Ovary (tissue), 9 donors: ENCODE results near the gene OR4C6. TPM values are rescaled to one million over a fixed set of nuclear protein-coding genes. Genes with fewer than 3 reads are reported as not detected.

Experiments
- DNase-seq, 5 donors: peaks; one replicate each; pipeline ENCODE4 v3.0.0-alpha.2; 2019 to 2020
- H3K27ac ChIP-seq, 2 donors: fragments of 200-600 bp; one replicate each; pipeline versions ENCODE4 v1.5.1 to v1.8.0; 2019 to 2022
- H3K27me3 ChIP-seq: fragments of 200-600 bp; one replicate; pipeline ENCODE4 v1.8.0; 2022
- H3K36me3 ChIP-seq: fragments of 200-600 bp; sonication (generic); one replicate; pipeline ENCODE4 v1.5.1; 2019
- H3K4me1 ChIP-seq: one replicate; pipeline ENCODE4 v1.8.1; 2013; ENCODE audit warnings: mild to moderate bottlenecking, moderate library complexity; ENCODE audit not compliant: insufficient read depth
- H3K4me3 ChIP-seq: fragments of 200-600 bp; sonication (generic); one replicate; pipeline ENCODE4 v1.5.1; 2017
- H3K9me3 ChIP-seq, 2 donors: fragments of 200-600 bp in 1 of 2; sonication (generic) in 1 of 2; one replicate each; pipeline versions ENCODE4 v1.5.1 to v1.8.1; 2013 to 2019; ENCODE audit warnings: mild to moderate bottlenecking in 1 of 2, moderate library complexity in 1 of 2
- CTCF ChIP-seq, 3 donors: fragments of 450-650 bp in 2 of 3; fragments of 200-600 bp in 1 of 3; IDR thresholded peaks; one replicate each; pipeline versions ENCODE4 v1.5.1 to v1.8.0; 2016 to 2022; ENCODE audit warnings: antibody characterized with exemption in 3 of 3, mild to moderate bottlenecking in 1 of 3
- EP300 ChIP-seq: sonication (generic); formaldehyde crosslinking; IDR thresholded peaks from one replicate; pipeline ENCODE4 v1.6.1; 2017; ENCODE audit warnings: antibody characterized with exemption
- POLR2A ChIP-seq: fragments of 450-650 bp; IDR thresholded peaks from one replicate; pipeline ENCODE4 v1.6.1; 2017; ENCODE audit warnings: antibody characterized with exemption, mild to moderate bottlenecking, moderate library complexity
- WGBS, 3 donors: extraction: QIAGEN DNeasy Blood & Tissue Kit in 1 of 3; methylation state at CpG; one replicate each; pipeline versions ENCODE4 v1.1.5 to v1.1.7; 2013 to 2017; 5-methylcytosine and 5-hydroxymethylcytosine counted together
- intact Hi-C, 4 donors: fragments of 100-400 bp; cut with DNase I; formaldehyde crosslinking; loops; one replicate each; pipeline versions ENCODE4 v1.11.0 to v1.15.1; 2022 to 2023
- polyA plus RNA-seq, 2 donors: library from polyadenylated mRNA; stranded (reverse); fragments of 200-250 nt in 1 of 2; fragments of 350-450 nt in 1 of 2; fragmentation: Illumina TruSeq in 1 of 2; extraction: RNeasy Lipid Tissue Mini Kit (QIAGEN cat#74804) in 1 of 2; gene quantifications; one replicate each; pipeline ENCODE4 v1.2.3, GENCODE V29; 2013 to 2014
- total RNA-seq, 7 donors: library from RNA; depleted of rRNA in 2 of 7; stranded (reverse); fragments of >200 nt in 2 of 7; fragmentation: NEBNext Ultra II Directional in 3 of 7; extraction: Animal tissue kit (Norgen Biotek cat#: 25700) in 3 of 7; gene quantifications; one replicate each; pipeline versions ENCODE4 v1.1.0 to v1.2.4, GENCODE V29; 2016 to 2023
- donor health status: DM: no; HTN: no; CAD: no; lungs with moderate emphysema.
- donor health status: DM: no; HTN: no; CAD: no.
- donor health status: Bipolar disorder and iron deficiency.
- donor health status: DM: yes; HTN: yes; CAD: no.
- donor health status: DM: no; HTN: no; CAD: no.
- donor health status: DM: yes; HTN: yes; CAD: no.

The OR4C6 gene
- total and polyA plus RNA-seq, 9 donors, result not detected

- no peaks in the 10 kb centered on the region for H3K4me1 ChIP-seq
- 27 to 36% (median 31%) methylated on average over 10 of the region's 10 CpGs for WGBS, 3 donors
- no peaks in the 10 kb centered on the region for H3K9me3 ChIP-seq
- intact Hi-C loops, result no loop called here
- H3K27me3 ChIP-seq, result no peaks in the 10 kb centered on the region
- no peak for DNase-seq
- no peak overlapping the region for H3K4me3 ChIP-seq
- H3K36me3 ChIP-seq, result no peaks in the 10 kb centered on the region
- TF ChIP-seq EP300, result no peak
- TF ChIP-seq POLR2A, result no peak
- no peak for TF ChIP-seq CTCF (IDR thresholded peaks at IDR 0.05)
- no peak overlapping the region for H3K27ac ChIP-seq
These were observed 53.2 kb downstream of the OR4C6 start for GRCh38 chr11:55714982-55715888.

Other genes starting within 250 kb of the OR4C6 start
- not detected for gene OR4C15, start 107.7 kb upstream of the OR4C6 start, total RNA-seq
- not detected for gene OR4C15, start 107.7 kb upstream of the OR4C6 start, polyA plus RNA-seq
- not detected for gene OR4C16, start 90.1 kb upstream of the OR4C6 start, total RNA-seq
- not detected for gene OR4C16, start 90.1 kb upstream of the OR4C6 start, polyA plus RNA-seq
- gene OR4C11, start 54.6 kb upstream of the OR4C6 start, total RNA-seq, result not detected
- gene OR4C11, start 54.6 kb upstream of the OR4C6 start, polyA plus RNA-seq, result not detected
- not detected for gene OR4P4, start 27.1 kb upstream of the OR4C6 start, total RNA-seq
- not detected for gene OR4P4, start 27.1 kb upstream of the OR4C6 start, polyA plus RNA-seq
- not detected for gene OR4S2, start 13.9 kb upstream of the OR4C6 start, total RNA-seq
- gene OR4S2, start 13.9 kb upstream of the OR4C6 start, polyA plus RNA-seq, result not detected
- not detected for gene OR5D13, start 111.2 kb downstream of the OR4C6 start, total RNA-seq
- gene OR5D13, start 111.2 kb downstream of the OR4C6 start, polyA plus RNA-seq, result not detected
- gene OR5D14, start 133.4 kb downstream of the OR4C6 start, total RNA-seq, result not detected
- not detected for gene OR5D14, start 133.4 kb downstream of the OR4C6 start, polyA plus RNA-seq
- not detected for gene OR5L1, start 149.2 kb downstream of the OR4C6 start, total RNA-seq
- not detected for gene OR5L1, start 149.2 kb downstream of the OR4C6 start, polyA plus RNA-seq
- gene OR5D18, start 157.4 kb downstream of the OR4C6 start, total RNA-seq, result not detected
- gene OR5D18, start 157.4 kb downstream of the OR4C6 start, polyA plus RNA-seq, result not detected
- gene OR5L2, start 165.0 kb downstream of the OR4C6 start, total RNA-seq, result not detected
- gene OR5L2, start 165.0 kb downstream of the OR4C6 start, polyA plus RNA-seq, result not detected
- not detected for gene OR5D16, start 176.6 kb downstream of the OR4C6 start, total RNA-seq
- gene OR5D16, start 176.6 kb downstream of the OR4C6 start, polyA plus RNA-seq, result not detected
- not detected for gene TRIM51, start 221.1 kb downstream of the OR4C6 start, total RNA-seq
- not detected for gene TRIM51, start 221.1 kb downstream of the OR4C6 start, polyA plus RNA-seq